ENCODE data around the gene SPINT1.

GRCh38 chr15:40825661-40826422 is 18.0 kb upstream of the SPINT1 start:
- TF ChIP-seq EZH2 (IDR thresholded peaks at IDR 0.05) (no peak), POLR2AphosphoS5 (IDR thresholded peaks at IDR 0.05; ENCODE audit: borderline replicate concordance, low read depth, low read length) (no peak)
